ENCODE data around the gene TELO2.

- TF ChIP-seq ZC3H10 (CRISPR knock-in tag; IDR thresholded peaks at IDR 0.05) (no peak), ZNF70 (CRISPR knock-in tag; IDR thresholded peaks at IDR 0.05) (no peak)
Measured at GRCh38 chr16:1520461-1520860, 27.3 kb downstream of the TELO2 start.
